GM18909 (cell line): ENCODE results near the gene KEL.

ENCODE experiments used
- ATAC-seq: cut with Tn5 transposase; IDR thresholded peaks from one replicate; pipeline ENCODE4 v1.9.1; 2021; ENCODE audit warnings: mild to moderate bottlenecking; ENCODE audit not compliant: unreplicated experiment, poor library complexity

KEL gene

DNA sequence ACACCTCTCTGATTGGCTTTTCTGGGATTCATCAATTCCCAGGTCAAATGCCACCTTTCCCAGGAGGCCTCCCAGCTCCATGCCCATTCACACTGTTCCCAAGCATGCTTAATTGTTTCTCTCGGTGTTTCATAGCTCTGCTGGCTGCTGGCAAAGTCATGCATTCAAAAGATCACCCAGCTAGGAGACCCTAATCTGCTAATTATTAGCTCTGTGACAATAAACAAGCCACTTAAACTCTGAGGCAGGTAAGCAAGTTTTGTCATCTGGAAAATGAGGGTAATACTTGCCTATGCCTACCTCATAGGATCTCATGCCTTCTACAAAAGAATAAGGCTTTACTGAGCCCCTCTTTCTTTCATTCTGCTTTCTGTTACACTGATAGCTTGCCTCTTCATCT, 828 bp upstream of the KEL start:
- ATAC-seq, result no peak

DNA sequence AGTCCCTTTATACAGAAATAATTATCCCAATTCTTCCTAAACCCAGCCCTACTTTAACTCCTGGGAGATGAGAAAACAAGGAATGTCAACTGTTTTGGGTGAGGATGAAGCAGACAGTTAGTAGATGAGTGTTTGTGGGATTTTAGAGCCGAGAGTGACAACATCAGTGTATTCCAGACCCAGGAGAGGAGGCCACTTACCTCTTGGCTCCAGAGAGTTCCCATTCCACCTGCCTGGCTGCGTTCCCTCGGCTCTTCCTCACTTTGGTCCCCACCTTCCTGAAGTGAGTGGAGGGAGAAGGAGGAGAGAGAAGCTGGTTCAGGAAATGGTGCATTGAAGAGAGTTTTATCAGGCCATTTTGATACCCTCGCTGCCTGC, 579 bp downstream of the KEL start:
- no peak for ATAC-seq

DNA sequence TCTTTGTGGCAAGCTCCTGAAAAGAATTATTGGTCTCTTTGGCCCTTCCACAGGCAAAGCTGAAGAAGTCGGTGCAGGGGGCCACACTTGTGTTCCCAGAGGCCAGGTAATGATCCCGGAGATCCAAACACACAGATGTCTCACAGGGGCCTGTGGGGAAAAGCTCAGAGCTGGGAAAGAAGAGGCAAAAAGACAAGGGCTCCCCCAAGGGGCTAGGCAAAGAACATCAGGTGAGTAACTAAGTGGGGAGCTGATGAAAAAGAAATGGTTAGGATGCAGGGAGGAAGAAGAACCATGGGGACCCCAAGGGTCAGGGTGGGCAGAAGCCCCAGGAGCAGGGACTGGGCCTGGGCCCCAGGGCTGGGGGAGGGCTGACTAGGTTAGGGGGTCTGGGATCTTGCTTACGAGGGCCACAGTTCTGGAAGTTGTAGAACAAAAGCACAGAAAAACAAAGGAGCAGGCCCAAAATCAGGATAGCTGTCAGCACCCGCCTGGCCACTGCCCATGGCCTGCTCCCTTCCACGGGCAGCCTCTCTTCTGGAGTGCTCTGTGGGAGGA, 1.1 kb downstream of the KEL start:
- no peak for ATAC-seq

DNA sequence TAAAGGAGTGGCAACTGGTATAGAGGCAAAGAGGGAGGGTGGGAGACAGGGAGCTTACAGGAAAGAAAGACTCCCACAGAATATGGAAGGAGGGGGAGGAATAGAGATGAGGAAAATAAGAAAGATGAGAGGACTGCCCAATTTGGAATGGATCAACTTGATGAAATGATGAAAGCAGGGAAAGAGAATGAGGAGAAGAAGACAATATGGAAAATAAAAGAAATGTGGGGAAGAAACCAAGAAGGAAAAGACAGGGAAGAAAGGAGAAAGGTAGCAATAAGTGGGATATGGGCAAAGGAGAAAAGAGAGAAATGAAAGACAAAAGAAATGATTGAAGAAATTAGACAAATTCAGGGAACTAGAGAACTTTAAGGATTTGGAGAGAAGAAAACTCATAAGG, 3.0 kb downstream of the KEL start:
- ATAC-seq, result no peak

DNA sequence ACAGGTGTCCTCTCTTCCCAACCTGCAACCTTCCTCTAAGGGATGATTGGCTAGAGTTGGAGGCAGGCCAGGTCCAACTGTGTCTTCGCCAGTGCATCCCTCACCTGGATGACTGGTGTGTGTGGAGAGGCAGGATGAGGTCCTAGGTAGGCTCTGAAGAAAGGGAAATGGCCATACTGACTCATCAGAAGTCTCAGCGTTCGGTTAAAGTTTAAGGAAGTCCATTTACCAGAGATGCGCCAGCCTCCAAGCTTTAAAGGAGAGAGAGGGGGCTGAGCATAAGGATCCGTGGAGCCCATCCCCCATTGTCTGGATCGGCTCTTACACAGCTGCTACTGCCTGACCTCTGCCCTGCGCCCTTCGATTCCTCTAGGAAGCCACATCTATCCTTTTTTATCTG, 4.4 kb downstream of the KEL start:
- ATAC-seq, result no peak

DNA sequence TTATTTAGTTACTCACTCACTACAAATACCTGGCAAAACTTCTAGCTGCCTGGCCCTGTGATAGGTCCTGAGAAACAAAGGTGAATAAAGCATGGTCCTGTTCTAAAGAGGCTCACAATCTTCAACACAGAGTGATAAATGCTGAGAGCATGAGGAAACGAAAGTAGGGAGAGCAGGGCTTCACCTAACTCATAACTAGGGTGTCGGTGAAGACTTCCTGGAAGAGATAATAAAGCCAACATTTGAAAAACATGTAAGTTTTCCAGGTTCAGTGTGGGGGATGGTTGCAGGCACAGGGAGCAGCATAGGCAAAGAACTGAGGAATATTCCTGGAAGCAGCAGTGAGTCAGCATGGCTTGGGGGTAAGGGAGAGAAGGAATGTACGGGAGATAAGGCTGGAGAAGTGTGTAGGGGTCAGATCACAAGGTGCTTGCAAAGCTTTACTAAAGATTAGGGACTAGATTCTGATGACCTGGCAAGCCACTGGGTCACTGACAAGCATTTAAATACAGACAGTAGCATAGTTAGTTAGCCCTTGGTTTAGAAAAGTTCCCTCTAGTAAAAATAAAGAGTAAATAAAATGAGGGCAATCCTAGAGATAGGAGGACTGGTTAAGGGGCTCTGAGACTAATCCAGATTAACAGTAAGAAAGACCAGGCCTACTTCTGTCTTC, 5.1 kb downstream of the KEL start:
- ATAC-seq, result no peak

DNA sequence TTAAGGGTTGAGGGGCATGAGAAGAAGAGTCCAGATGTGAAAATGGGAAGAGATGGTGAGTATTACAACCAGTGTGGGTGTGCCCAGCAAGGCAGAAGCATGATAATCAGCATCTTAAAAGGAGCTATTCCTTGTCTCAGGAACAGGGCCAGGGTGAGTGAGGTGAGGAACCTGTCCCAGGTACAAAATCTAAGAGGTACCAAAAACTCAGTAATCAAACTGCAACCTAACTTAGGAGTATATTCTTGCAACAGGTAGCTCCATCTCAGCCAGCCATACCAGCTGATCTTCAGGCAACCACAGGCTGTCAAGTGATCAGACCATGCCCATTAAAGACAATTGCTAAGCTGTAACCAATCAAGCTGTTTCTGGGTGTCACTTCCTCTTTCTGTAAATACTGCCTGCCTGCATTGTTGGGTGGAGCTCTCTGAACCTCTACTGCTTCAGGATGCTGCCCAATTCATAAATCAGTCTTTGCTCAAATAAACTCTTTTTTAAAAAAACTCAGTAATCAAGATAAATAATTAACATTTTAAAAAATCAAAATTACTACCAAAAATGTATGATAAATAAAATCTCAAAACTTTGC, 7.4 kb downstream of the KEL start:
- ATAC-seq, result peak; percentile 74

DNA sequence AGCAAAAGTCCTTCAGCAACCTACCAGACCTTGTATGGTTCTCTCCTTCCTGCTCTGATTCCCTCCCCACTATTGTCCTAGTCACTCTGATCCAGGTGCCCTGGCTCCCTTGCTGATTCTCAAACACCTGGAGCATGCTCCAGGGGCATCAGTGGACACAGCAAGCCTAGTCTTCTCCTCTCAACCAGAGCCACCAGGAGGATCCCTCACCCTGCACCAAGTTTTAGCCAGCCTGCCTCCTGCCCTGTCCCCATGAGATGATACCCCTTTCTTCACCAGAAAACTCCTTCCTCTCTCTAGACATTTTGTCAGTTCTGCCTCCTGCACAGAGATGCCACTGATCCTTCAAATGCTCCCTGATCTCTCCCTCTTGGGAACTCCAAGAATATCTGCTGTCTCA, 11.9 kb downstream of the KEL start:
- no peak for ATAC-seq

DNA sequence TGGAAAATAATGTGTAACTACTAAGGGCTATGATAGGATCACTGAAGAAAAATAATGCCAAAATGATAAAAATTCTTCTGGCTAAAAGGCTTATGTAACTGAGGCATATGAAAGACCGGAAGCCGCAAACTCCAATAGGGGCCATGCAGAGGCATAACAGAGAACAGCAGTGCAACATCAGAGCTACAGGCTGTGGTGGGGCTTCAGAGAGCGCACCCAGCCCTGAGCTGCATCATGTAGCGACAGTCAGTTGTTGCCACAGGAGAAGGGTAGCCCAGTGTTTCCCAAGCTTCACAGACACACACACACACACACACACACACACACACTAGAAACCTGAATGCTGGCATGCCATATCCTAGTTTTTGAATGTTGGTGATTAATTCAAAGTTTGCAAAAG, 13.6 kb downstream of the KEL start:
- ATAC-seq, result no peak

DNA sequence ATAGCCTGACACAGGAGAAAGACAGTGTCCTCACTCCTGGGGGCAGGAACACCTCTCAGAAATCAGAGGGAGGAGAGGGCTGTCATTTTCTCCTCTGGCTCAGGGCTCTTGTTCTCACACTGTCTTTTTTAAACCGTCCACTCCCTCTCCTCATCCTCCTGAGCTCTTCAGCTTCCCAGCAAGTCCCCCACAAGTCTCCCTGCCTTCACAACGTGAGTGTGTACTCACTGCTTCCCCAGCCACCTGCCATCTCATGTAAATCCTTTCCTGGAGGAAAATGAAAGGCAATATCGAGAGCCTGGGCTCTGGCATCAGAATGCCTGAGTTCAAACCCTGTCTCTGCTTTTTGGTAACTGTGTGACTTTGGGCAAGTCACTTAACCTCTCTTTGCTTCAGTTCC, 17.2 kb downstream of the KEL start:
- ATAC-seq, result no peak

DNA sequence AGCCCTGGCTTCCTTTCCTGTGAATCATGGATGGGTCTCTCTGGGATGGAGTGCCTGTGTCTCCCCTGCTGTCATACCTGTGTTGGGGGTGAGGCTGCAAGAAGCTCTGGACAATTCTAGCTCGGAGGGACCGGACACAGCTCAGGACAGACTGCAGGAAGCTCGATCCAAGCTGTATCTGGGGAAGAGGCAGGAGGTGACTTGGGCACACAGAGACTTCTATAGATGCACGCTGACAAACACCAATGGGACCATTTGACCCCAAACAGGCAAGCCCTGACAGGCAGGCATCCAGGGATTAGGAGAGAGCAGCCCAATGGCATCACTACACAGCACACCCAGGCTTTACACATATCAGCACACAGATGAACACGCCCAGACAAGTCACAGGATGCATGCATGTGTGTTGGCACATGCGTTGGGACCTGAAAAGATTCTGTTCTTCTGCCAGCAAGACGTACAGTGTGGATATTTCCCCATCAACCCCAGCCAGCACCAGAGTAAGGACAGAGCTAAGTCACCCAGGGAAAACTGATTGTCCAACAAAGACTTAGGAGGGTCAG, 18.4 kb downstream of the KEL start:
- no peak for ATAC-seq

DNA sequence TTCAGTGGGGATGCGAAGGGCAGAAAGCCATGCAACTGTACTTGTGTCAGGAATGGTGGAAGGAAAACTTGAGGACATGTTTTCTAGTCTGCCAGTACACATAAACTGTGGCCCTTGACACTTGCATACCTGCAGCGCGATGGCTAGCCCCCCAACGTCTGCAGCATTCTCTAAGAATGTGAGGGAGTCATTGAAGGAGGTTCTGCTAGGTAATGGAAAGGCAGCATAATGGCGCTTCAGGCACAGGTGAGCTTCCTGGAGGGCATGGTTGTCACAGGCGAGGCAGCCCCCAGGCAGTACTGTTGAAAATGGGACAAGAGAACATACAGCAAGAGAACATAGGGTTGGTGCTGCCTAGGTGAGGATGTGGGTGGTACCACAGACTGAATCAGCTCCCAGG, 19.4 kb downstream of the KEL start:
- ATAC-seq, result no peak

DNA sequence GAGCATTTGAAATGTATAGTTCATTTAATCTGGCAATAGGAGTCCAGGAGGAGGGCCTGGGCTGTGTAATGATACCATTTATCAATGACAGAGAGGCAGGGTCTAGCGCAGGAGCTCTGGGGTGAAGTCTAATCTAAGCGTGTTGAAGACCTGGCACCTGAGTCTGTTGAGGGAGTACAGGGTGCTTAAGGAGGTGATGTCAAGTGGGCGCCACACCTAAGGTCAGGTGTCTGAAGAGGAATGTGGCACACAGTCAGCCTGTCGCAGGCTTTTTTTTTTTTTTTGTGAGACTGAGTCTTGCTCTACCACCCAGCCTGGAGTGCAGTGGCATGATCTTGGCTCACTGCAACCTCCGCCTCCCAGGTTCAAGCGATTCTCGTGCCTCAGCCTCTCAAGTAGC, 20.6 kb downstream of the KEL start:
- ATAC-seq, result no peak

DNA sequence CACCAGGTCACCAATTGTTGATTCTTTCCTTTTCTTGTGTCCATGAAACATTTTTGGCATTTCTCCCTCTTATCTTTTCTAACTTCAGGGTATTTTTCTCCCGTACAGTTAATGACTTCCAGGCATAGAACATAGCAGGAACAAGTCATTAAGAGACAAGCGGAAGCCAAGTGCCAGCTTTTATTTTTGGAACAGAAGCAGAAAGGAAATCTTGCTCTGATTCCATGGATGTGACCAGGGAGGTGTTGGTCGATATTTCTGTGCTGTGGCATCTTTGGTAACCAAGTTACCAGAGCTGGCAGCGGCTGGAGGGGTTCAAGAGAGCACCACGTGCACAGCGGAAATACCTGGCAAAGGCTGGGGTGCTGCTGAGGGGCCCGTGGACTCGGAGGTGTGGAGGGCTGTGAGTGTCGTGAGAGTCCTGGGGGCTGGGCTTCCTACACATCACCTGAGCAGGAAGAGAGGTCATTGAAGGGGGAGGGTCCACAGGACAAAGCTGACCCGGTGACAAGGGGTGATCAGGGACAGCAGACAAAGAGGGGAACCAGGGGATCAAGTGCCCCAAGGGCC, 21.1 kb downstream of the KEL start:
- ATAC-seq, result no peak

DNA sequence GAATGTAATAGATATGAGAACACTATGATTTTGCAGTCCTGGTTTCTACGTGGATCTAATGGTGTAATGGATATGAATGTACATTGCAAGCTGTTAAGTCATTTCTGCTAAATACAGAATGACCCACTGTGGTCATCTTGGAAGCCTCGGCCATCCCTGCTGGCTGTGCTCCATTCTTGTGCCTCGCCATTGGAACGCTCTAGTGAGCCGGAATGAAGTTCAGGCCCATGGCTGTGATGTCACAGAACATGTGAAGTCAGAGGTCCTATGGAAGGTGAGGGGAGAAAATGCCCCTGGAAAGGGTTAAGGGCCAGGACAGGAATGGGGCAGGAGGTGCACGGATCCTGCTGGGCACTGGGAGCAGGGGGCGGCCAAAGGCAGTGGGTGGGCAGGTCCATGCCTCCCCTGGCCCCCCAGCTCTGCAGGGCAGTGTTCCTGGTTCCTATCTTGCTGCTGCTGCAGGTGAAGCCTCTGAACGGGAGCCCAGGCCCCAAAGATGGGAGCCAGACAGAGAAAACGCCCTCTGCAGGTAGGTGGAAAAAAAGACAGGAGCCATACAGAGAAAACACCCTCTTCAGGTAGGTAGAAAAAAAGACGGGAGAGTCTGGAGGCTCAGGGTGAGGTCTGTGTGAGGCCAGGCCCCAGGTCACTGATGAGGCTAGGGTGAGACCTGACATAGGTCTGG, 22.8 kb downstream of the KEL start, which contains the start of gene LLCFC1:
Gene LLCFC1 (plus strand): TSS at position 259 of the 685 bp plus-strand sequence. CDS start 138 bp downstream, at position 397.
- no peak for ATAC-seq

DNA sequence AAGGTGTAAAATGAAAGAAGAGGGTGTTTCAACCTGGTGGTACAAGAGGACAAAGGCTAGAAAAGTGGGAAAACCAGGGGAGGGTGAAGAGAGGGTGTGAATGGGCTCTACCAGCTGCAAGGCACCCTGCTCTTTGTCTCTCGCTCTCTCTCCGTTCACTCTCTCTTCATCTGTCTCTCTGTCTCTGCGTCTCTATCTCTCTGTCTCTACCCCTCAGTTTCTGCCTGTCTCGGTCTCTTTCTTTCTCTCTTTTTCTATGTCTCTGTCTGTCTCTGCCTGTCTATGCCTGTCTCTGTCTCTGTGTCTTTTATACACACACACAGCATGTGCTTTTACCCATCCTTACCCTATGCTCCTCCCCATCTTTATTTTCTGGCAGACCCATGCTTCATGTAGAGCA, 23.6 kb downstream of the KEL start:
- ATAC-seq, result no peak

DNA sequence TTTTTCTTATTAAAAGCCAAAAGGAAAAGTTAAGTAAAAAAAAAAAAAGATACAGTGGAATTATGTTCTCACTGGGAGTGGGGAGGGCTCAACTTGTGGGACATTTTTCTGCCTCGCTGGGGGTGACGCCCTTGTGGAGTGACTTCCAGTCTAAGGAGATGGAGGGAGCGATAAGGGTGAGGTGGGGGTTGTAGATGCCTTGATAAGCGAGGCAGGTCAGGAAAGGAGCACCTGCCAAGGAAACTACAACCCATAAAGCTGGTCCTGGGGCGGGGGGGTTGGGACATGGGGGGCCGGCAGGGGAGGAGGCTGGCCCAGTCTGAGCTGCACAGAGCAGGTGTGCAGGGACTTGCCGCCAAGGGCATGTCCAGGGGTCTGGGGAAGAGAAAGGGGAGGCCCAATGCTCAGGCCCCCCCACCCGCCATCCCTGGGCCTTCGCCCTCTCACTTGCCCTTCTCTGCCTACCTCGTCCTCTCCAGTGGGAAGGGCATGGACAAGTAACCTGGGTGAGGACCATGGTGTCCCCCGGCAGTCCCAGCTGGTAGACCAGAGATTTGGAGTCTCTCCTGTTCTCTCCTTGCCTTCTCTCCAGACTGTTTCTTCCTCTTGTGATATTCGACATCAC, 26.1 kb downstream of the KEL start:
- ATAC-seq, result no peak

DNA sequence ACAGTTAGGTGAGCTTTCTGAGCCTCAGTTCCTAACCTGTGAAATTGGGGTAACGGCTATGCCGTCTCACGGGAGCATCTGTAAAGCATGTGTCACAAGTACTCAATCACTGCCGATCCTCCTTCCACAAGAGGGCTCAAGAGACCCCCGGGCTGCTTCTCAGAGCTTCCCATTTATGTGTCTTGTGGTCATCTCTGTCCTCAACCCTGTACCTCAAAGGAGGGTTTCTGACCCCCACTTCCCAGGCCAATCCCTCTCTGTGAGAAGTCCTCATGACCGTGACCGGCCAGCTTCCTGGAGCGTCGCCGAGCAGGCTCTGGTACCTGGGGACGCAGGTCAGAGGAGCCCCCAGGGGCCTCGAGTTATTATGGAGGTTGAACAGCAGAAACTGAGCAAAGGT, 28.1 kb downstream of the KEL start:
- ATAC-seq, result no peak

DNA sequence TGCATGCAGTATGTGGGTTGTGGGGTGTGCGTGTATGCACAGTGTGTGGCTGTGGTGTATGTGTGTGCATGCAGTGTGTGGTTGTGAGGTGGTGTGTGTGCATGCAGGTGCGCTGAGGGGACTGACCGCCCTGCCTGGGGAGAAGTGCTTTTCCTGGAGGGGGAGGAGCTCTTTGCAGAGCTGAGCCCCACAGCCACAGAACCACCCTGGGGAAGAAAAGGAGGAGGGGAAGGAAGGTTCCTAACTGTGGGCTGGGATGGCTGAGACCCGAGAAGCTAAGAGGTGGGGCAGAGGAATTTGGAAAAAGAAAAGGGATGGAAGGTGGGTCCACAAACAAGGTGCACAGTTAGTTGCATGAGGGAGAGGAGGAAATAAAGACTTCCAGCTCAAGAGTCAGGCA, 28.5 kb downstream of the KEL start, which contains the start of gene TRPV5:
Gene TRPV5 (minus strand): TSS at position 123 of the 400 bp plus-strand sequence. CDS start 287 bp downstream, outside the sequence.
- ATAC-seq, result no peak

DNA sequence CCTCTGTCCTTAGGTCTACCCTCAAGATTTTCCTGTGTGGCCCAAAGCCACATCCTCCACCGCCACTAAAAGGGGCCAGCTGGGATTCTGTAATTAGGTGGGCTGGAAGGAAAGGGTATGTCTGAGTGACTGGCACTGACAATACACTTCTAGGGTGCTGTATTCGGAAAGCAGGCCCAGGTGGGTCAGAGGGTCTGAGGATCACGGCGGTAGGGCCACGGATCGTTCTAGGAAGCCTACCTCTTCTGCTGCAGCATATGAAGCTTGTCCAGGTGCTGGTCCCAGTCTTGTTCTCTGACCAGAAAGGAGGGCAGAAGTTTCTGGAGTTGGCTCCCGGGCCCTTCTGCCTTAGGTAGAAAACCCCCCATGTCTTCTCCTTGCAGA, 29.1 kb downstream of the KEL start:
- no peak for ATAC-seq
